A673 (cell line): ENCODE measurements around the gene APLP2. TPM values are rescaled to one million over a fixed set of nuclear protein-coding genes. Genes with fewer than 3 reads are reported as not detected.

Experiments used
- BruUV-seq: library from RNA; stranded (reverse); fragments of 400-500 nt; replicated peaks from 2 replicates; lab custom pipeline; 2021; lab: Mats Ljungman, UMichigan
- CTCF ChIA-PET: fragments of 300-600 bp; sonication (Branson Sonifier 250); formaldehyde crosslinking; loops from one replicate; lab custom pipeline; 2022; ENCODE audit warnings: antibody characterized with exemption; lab: Charles Lee
- POLR2A ChIA-PET: fragments of 300-600 bp; sonication (Branson Sonifier 250); formaldehyde crosslinking; loops from one replicate; lab custom pipeline; 2022; ENCODE audit warnings: antibody characterized with exemption; ENCODE audit not compliant: low non-redundant PET; lab: Charles Lee
- DNase-seq: peaks from one replicate; pipeline ENCODE4 v3.0.0-alpha.2; 2015; ENCODE audit warnings: low spot score
- H3K27ac ChIP-seq: fragments of 200-600 bp; sonication (generic); 2 replicates; pipeline ENCODE4 v1.5.1; 2016; ENCODE audit warnings: mixed run types, low read depth, mild to moderate bottlenecking, mixed read lengths, antibody characterized with exemption, low read length; ENCODE audit not compliant: poor library complexity, severe bottlenecking
- H3K27me3 ChIP-seq: fragments of 200-600 bp; sonication (generic); replicated peaks from 2 replicates; pipeline ENCODE4 v1.6.1; 2017; ENCODE audit warnings: mixed run types, low read depth, mild to moderate bottlenecking, mixed read lengths, antibody characterized with exemption, low read length; ENCODE audit not compliant: insufficient read depth, poor library complexity
- H3K36me3 ChIP-seq: fragments of 200-600 bp; sonication (generic); 2 replicates; pipeline ENCODE4 v1.6.1; 2016; ENCODE audit warnings: mixed run types, mild to moderate bottlenecking, mixed read lengths, antibody characterized with exemption, low read length; ENCODE audit not compliant: insufficient read depth, poor library complexity, severe bottlenecking
- H3K4me1 ChIP-seq: fragments of 200-600 bp; sonication (generic); 2 replicates; pipeline ENCODE4 v1.6.1; 2017; ENCODE audit warnings: mixed run types, mild to moderate bottlenecking, mixed read lengths, antibody characterized with exemption, low read length; ENCODE audit not compliant: insufficient read depth, poor library complexity, severe bottlenecking
- H3K4me3 ChIP-seq: fragments of 200-600 bp; sonication (generic); 2 replicates; pipeline ENCODE4 v1.5.1; 2016; ENCODE audit warnings: low read depth, mixed run types, mild to moderate bottlenecking, mixed read lengths, low read length; ENCODE audit not compliant: poor library complexity, severe bottlenecking
- H3K9me3 ChIP-seq: fragments of 200-600 bp; sonication (generic); 2 replicates; pipeline ENCODE4 v1.6.1; 2016; ENCODE audit warnings: mixed run types, low read depth, mild to moderate bottlenecking, mixed read lengths, antibody characterized with exemption, low read length; ENCODE audit not compliant: poor library complexity, severe bottlenecking
- EZH2 ChIP-seq: fragments of 200-600 bp; sonication (generic); IDR thresholded peaks from 2 replicates; pipeline ENCODE4 v1.6.1; 2017; ENCODE audit warnings: borderline replicate concordance, low read depth, mild to moderate bottlenecking, mixed read lengths, antibody characterized with exemption, low read length; ENCODE audit not compliant: poor library complexity, severe bottlenecking
- intact Hi-C: fragments of 100-400 bp; cut with micrococcal nuclease; formaldehyde crosslinking; loops from one replicate; pipeline ENCODE4 v1.10.0; 2022; ENCODE audit not compliant: unreplicated experiment
- total RNA-seq: library from RNA; stranded (reverse); gene quantifications from 2 replicates; pipeline ENCODE4 v1.2.3, GENCODE V29; 2021
- TF ChIP-seq, protein P1 (sequence below): fragments of 300-800, 200-600 bp; sonication (generic); conservative IDR thresholded peaks from 2 replicates; pipeline ENCODE4 v1.5.1; 2017; ENCODE audit warnings: low read depth, mild to moderate bottlenecking, antibody characterized with exemption, low read length, moderate library complexity, mixed read lengths

The APLP2 gene
- total RNA-seq, 1 experiment from 2014 or later: 175 TPM

DNA sequence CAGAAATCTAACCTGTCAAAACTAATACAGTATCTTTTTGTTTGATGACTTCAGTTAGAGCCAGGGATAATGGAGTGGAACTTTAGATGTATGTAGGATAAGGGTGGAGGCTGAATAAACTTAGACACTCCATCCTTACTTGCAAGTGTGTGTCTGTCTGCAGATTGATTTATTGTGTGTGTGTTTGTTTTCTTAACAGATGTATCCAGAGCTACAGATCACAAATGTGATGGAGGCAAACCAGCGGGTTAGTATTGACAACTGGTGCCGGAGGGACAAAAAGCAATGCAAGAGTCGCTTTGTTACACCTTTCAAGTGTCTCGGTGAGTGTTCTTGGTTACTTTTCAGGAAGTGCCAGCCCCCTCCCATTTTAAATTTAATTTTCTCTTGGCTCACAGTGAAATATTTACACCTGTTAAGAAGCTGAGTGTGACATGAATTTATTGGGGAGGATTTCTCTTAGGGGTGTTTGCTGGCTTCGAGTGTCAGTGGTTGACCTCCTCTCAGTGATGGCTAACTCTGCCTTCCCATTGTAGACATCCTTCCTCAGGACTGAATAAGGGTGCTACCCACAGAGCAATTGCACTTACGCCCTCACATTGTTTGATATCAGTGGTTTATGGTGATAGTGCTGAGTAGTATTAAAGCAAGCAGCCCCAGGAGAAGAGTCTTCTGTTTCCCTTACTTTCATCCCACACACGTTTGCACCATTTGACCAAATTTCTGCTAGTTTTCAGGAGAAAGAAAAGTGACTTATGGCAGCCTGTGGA lies 40.8 kb downstream of the APLP2 start:
- CTCF ChIA-PET: no interaction called here
- Histone ChIP-seq H3K9me3 (no peaks in the 10 kb centered on the region), H3K27me3 (no peaks in the 10 kb centered on the region), H3K36me3 (peaks cover 12% of the 10 kb centered on the region), H3K27ac (no peak overlapping the region), H3K4me3 (no peak overlapping the region), H3K4me1 (peaks cover 4% of the 10 kb centered on the region)
- POLR2A ChIA-PET: no interaction called here
- TF ChIP-seq EZH2: no peak
- TF ChIP-seq, protein P1, sequence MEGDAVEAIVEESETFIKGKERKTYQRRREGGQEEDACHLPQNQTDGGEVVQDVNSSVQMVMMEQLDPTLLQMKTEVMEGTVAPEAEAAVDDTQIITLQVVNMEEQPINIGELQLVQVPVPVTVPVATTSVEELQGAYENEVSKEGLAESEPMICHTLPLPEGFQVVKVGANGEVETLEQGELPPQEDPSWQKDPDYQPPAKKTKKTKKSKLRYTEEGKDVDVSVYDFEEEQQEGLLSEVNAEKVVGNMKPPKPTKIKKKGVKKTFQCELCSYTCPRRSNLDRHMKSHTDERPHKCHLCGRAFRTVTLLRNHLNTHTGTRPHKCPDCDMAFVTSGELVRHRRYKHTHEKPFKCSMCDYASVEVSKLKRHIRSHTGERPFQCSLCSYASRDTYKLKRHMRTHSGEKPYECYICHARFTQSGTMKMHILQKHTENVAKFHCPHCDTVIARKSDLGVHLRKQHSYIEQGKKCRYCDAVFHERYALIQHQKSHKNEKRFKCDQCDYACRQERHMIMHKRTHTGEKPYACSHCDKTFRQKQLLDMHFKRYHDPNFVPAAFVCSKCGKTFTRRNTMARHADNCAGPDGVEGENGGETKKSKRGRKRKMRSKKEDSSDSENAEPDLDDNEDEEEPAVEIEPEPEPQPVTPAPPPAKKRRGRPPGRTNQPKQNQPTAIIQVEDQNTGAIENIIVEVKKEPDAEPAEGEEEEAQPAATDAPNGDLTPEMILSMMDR: no peak
- BruUV-seq: no TSS peak
- no peak for DNase-seq
- intact Hi-C loops: no loop called here

DNA sequence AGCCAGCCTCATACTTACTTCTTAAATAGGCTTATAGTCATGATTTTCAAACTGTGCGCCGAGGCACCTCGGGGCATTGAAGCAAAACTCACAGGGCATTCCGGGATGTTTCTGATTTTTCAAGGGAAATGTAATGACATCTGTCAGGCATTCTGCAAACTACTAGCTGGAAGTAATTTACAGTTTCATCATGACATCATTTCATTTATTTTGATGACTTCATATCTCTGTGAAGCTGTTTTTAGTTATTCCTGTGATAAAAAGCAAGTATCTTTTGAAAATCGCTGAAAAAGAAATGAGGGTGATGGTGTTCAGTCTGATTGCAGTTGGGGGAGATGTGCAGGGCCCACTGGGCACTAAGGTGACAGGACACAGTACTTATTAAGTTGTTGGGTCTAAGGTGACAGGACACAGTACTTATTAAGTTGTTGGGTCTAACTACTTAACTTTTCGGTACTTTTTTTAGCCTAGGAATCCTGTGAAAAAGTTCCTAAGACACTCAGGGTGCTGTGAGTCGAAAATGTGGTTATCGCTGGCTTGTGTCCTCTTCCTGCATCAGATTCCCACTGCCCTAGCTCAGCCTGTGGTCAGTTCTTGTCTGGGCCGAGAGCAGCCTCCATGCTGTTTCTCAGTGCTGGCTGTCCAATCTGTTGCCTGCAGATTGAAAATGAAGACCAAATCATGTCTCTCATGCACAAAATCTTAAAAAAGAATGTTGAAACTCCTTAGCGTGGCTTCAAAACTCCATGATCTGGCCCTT lies 42.6 kb downstream of the APLP2 start:
- no peak for TF ChIP-seq EZH2
- TF ChIP-seq, protein P1: no peak
- ChIA-PET CTCF (no interaction called here), POLR2A (no interaction called here)
- Histone ChIP-seq H3K4me3 (no peak overlapping the region), H3K27ac (no peak overlapping the region), H3K36me3 (peaks cover 12% of the 10 kb centered on the region), H3K4me1 (peaks cover 6% of the 10 kb centered on the region), H3K9me3 (no peaks in the 10 kb centered on the region), H3K27me3 (no peaks in the 10 kb centered on the region)
- BruUV-seq: no TSS peak
- DNase-seq: no peak
- intact Hi-C loops: no loop called here

DNA sequence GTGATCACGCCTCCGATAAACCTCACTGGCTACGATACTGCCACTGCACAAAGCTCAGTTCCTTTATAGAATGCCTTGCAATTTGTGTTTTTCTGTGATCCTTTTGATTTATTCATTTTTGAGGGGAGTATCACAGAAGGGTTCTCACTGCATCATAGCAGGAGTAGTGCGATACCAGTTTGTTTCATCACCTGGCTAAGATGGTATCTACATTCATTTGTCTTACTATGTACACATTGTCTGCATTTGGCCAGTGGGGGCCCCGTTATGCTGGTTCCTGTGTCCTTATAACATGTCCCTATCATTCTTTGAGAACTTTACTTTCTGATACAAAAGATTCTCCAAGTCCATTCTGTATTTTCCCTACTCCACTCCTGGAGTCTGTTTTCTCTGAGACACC lies 44.6 kb downstream of the APLP2 start:
- H3K4me1 ChIP-seq: peaks cover 6% of the 10 kb centered on the region
- H3K27me3 ChIP-seq: no peaks in the 10 kb centered on the region
- H3K9me3 ChIP-seq: no peaks in the 10 kb centered on the region
- BruUV-seq: no TSS peak
- no peak for TF ChIP-seq EZH2
- TF ChIP-seq, protein P1: no peak
- ChIA-PET POLR2A (interaction anchor here (0.6 kb wide), 1 partner anchor 744 kb away, joined by 3 read pairs; no protein-coding TSS in a partner anchor), CTCF (interaction anchor here (1.7 kb wide), 1 partner anchor 18 kb away, joined by 6 read pairs; no protein-coding TSS in a partner anchor)
- H3K27ac ChIP-seq: no peak overlapping the region
- H3K36me3 ChIP-seq: peaks cover 12% of the 10 kb centered on the region
- intact Hi-C loops: no loop called here
- DNase-seq: no peak
- H3K4me3 ChIP-seq: no peak overlapping the region
